ENCODE measurements around the gene PRM1. TPM values are rescaled to one million over a fixed set of nuclear protein-coding genes. Genes with fewer than 3 reads are reported as not detected.

PRM1 gene
- total and polyA plus RNA-seq, 2 of the 13 experiments (the other 11 are each of a cell fraction or from before 2014, with no cell fraction given): not detected

DNA sequence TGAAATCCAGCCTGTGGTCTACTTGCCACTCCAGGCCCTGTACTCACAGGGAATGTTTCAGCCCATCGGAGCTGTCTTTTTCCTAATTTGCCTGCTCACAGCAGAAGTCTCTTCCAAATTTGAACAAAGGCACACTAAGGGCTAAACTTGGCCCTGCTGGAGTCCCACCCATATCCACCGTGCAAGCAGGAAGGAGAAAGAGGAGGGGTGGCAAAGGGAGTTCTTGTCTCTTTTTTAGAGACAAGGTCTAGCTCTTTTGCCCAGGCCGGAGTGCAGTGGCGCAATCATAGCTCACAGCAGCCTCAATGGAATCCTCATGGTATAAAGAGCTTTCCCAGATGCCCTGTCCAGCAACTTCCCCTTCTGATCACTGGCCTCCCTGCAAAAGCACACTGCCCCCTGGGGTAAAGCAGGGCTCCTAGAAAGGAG, 2.7 kb upstream of the PRM1 start (continued):
- no peak for TF ChIP-seq REL (CRISPR knock-in tag; conservative IDR thresholded peaks at IDR 0.05)
- TF ChIP-seq, protein P1, sequence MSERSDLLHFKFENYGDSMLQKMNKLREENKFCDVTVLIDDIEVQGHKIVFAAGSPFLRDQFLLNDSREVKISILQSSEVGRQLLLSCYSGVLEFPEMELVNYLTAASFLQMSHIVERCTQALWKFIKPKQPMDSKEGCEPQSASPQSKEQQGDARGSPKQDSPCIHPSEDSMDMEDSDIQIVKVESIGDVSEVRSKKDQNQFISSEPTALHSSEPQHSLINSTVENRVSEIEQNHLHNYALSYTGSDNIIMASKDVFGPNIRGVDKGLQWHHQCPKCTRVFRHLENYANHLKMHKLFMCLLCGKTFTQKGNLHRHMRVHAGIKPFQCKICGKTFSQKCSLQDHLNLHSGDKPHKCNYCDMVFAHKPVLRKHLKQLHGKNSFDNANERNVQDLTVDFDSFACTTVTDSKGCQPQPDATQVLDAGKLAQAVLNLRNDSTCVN (CRISPR knock-in tag; IDR thresholded peaks at IDR 0.05; ENCODE audit: borderline replicate concordance): peak; percentile 58; the same call in 1 of the 2 replicates
- peak; percentile 60; the same call in 1 of the 2 replicates for TF ChIP-seq ZNF317 (CRISPR knock-in tag; IDR thresholded peaks at IDR 0.05)
- TF ChIP-seq ZNF891 (CRISPR knock-in tag; IDR thresholded peaks at IDR 0.05): peak; percentile 41; the same call in 1 of the 2 replicates
- TF ChIP-seq ZNF296 (CRISPR knock-in tag; conservative IDR thresholded peaks at IDR 0.05): 0 out of 2 replicates have a peak, but pooled peaks have one; percentile 38
- TF ChIP-seq BCL6 (CRISPR knock-in tag; IDR thresholded peaks at IDR 0.05): peak; percentile 29
- TF ChIP-seq ZNF556 (CRISPR knock-in tag; IDR thresholded peaks at IDR 0.05; ENCODE audit: borderline replicate concordance): 0 out of 2 replicates have a peak, but pooled peaks have one; percentile 12
- TF ChIP-seq GFI1 (CRISPR knock-in tag; IDR thresholded peaks at IDR 0.05; ENCODE audit: borderline replicate concordance): 0 out of 2 replicates have a peak, but pooled peaks have one; percentile 29
- TF ChIP-seq WIZ (CRISPR knock-in tag; IDR thresholded peaks at IDR 0.05): 0 out of 2 replicates have a peak, but pooled peaks have one; percentile 5
- TF ChIP-seq SP4 (CRISPR knock-in tag; IDR thresholded peaks at IDR 0.05): peak; percentile 59; the same call in 1 of the 2 replicates
- no peak for TF ChIP-seq MATR3 (CRISPR knock-in tag; IDR thresholded peaks at IDR 0.05)
- TF ChIP-seq ZNF543 (CRISPR knock-in tag; IDR thresholded peaks at IDR 0.05): 0 out of 2 replicates have a peak, but pooled peaks have one; percentile 20
- TF ChIP-seq JUN (CRISPR knock-in tag; IDR thresholded peaks at IDR 0.05): 0 out of 2 replicates have a peak, but pooled peaks have one; percentile 32
- TF ChIP-seq SMAD3 (CRISPR knock-in tag; IDR thresholded peaks at IDR 0.05): peak; percentile 52; the same call in 1 of the 2 replicates
- no peak for TF ChIP-seq NCOA1 (CRISPR knock-in tag; IDR thresholded peaks at IDR 0.05)
- TF ChIP-seq, protein P2, sequence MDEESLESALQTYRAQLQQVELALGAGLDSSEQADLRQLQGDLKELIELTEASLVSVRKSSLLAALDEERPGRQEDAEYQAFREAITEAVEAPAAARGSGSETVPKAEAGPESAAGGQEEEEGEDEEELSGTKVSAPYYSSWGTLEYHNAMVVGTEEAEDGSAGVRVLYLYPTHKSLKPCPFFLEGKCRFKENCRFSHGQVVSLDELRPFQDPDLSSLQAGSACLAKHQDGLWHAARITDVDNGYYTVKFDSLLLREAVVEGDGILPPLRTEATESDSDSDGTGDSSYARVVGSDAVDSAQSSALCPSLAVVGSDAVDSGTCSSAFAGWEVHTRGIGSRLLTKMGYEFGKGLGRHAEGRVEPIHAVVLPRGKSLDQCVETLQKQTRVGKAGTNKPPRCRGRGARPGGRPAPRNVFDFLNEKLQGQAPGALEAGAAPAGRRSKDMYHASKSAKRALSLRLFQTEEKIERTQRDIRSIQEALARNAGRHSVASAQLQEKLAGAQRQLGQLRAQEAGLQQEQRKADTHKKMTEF (CRISPR knock-in tag; IDR thresholded peaks at IDR 0.05): peak; percentile 69; the same call in 1 of the 2 replicates
- 0 out of 2 replicates have a peak, but pooled peaks have one; percentile 27 for TF ChIP-seq NFATC3 (CRISPR knock-in tag; IDR thresholded peaks at IDR 0.05)
- no peak for TF ChIP-seq ZFAT (CRISPR knock-in tag; conservative IDR thresholded peaks at IDR 0.05)
- 0 out of 2 replicates have a peak, but pooled peaks have one; percentile 52 for TF ChIP-seq ZNF605 (CRISPR knock-in tag; IDR thresholded peaks at IDR 0.05)
- TF ChIP-seq RARA (CRISPR knock-in tag; IDR thresholded peaks at IDR 0.05): peak; percentile 41
- peak; percentile 78 for TF ChIP-seq ZNF501 (CRISPR knock-in tag; IDR thresholded peaks at IDR 0.05)
- TF ChIP-seq SPEN (CRISPR knock-in tag; IDR thresholded peaks at IDR 0.05; ENCODE audit: low read depth): peak; percentile 12; the same call in 1 of the 2 replicates
- TF ChIP-seq FOXC1 (CRISPR knock-in tag; IDR thresholded peaks at IDR 0.05; ENCODE audit: borderline replicate concordance): peak; percentile 55; the same call in 1 of the 2 replicates
- TF ChIP-seq HDAC1 (CRISPR knock-in tag; IDR thresholded peaks at IDR 0.05): 0 out of 2 replicates have a peak, but pooled peaks have one; percentile 27
- TF ChIP-seq ZNF572 (CRISPR knock-in tag; IDR thresholded peaks at IDR 0.05): peak; percentile 77; the same call in 1 of the 2 replicates
- peak; percentile 60; the same call in 1 of the 2 replicates for TF ChIP-seq ZNF292 (CRISPR knock-in tag; IDR thresholded peaks at IDR 0.05; ENCODE audit: borderline replicate concordance, low read depth)
- TF ChIP-seq, protein P3, sequence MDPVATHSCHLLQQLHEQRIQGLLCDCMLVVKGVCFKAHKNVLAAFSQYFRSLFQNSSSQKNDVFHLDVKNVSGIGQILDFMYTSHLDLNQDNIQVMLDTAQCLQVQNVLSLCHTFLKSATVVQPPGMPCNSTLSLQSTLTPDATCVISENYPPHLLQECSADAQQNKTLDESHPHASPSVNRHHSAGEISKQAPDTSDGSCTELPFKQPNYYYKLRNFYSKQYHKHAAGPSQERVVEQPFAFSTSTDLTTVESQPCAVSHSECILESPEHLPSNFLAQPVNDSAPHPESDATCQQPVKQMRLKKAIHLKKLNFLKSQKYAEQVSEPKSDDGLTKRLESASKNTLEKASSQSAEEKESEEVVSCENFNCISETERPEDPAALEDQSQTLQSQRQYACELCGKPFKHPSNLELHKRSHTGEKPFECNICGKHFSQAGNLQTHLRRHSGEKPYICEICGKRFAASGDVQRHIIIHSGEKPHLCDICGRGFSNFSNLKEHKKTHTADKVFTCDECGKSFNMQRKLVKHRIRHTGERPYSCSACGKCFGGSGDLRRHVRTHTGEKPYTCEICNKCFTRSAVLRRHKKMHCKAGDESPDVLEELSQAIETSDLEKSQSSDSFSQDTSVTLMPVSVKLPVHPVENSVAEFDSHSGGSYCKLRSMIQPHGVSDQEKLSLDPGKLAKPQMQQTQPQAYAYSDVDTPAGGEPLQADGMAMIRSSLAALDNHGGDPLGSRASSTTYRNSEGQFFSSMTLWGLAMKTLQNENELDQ (CRISPR knock-in tag; IDR thresholded peaks at IDR 0.05; ENCODE audit: borderline replicate concordance): peak; percentile 66; the same call in 1 of the 2 replicates
